HG03571 (cell line): ENCODE results near the gene GOLPH3.

Experiments used
- ATAC-seq: cut with Tn5 transposase; IDR thresholded peaks from one replicate; pipeline ENCODE4 v1.9.1; 2021; ENCODE audit not compliant: unreplicated experiment

The GOLPH3 gene

DNA sequence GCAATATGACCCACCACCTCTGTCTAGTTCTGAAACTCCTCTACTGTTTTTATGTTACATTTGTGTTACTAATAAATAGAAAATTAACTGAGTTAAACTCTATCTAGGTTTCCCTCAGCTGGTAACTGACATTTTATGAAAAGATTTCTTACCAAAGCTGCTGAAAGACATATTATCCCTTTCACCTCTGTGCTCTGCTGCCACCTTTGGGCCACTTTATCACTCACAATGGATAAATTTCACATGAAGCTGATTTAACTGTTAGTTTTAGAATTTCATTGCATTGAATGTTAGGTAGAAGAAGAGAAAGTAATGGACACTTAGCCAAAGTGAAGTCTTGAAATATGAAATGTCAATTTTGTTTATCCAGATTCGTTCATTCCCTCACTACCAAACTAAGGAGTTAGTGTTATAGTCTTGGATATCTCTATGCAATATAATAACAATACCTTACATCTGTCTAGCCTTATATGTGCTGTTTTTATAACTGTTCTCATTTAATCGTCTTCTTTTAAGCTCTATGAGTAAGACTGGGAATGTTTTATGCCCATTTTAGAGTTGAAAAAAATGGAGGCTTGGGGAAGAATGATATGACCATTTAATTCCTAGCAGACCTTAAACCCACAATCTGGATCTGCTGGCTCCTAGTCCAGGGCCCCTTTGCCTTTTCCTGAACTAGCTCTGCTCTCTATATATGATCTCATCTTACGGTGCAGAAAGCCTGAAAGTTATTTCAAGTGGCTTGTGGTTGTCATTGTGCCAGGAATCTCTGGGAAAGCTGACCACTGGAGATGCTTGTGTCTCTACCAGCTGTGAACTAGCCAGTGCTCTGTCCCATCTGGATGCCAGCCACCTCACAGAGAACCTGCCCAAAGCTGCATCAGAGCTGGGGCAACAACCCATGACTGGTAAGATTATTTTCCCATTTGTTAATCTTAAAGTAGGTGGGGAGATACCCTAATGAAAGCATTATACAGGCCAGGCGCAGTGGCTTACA lies 97.1 kb downstream of the GOLPH3 start:
- no peak for ATAC-seq
